Measurements from ENCODE around the gene TMPRSS2.

GRCh38 chr21:41472753-41473548 lies 35.0 kb downstream of the TMPRSS2 start:
- no peak for TF ChIP-seq CTCF (IDR thresholded peaks at IDR 0.05)
- TF ChIP-seq POLR2A (IDR thresholded peaks at IDR 0.05) = no peak

All from lower leg skin (tissue), 3 donors.